Transverse colon (tissue), 4 donors: ENCODE measurements around the gene CEACAM7. TPM values are rescaled to one million over a fixed set of nuclear protein-coding genes. Genes with fewer than 3 reads are reported as not detected.

Experiments used
- DNase-seq: peaks from one replicate; pipeline ENCODE4 v3.0.0-alpha.2; 2019
- H3K27ac ChIP-seq, 4 donors: fragments of 200-600 bp; sonication (generic); 2 replicates each; pipeline ENCODE4 v1.5.1; 2016 to 2018; ENCODE audit warnings: inconsistent platforms in 4 of 4
- H3K27me3 ChIP-seq: fragments of 200-600 bp; sonication (generic); 2 replicates; pipeline ENCODE4 v1.5.1; 2017; ENCODE audit warnings: inconsistent platforms
- H3K36me3 ChIP-seq, 4 donors: fragments of 200-600 bp; sonication (generic); 2 replicates each; pipeline ENCODE4 v1.5.1; 2017 to 2019; ENCODE audit warnings: inconsistent platforms in 4 of 4
- H3K4me1 ChIP-seq, 4 donors: fragments of 200-600 bp; sonication (generic); 2 replicates each; pipeline ENCODE4 v1.5.1; 2017 to 2020; ENCODE audit warnings: inconsistent platforms in 4 of 4
- H3K4me3 ChIP-seq, 4 donors: fragments of 200-600 bp; sonication (generic); 1 replicate in 1 of 4; 2 replicates in 3 of 4; pipeline versions ENCODE4 v1.5.1 to v1.6.1; 2017 to 2019; ENCODE audit warnings: inconsistent platforms in 4 of 4
- H3K9me3 ChIP-seq, 2 donors: fragments of 200-600 bp; sonication (generic); 2 replicates each; pipeline ENCODE4 v1.5.1; 2017 to 2019; ENCODE audit warnings: inconsistent platforms in 2 of 2
- CTCF ChIP-seq, 5 experiments: fragments of 200-600 bp in 3 of 5; fragments of 450-650 bp in 2 of 5; sonication (generic) in 3 of 5; IDR thresholded peaks; 1 replicate in 2 of 5; 2 replicates in 3 of 5; pipeline ENCODE4 v1.5.1; 2016 to 2017; ENCODE audit warnings: antibody characterized with exemption in 5 of 5, inconsistent platforms in 3 of 5, mild to moderate bottlenecking in 2 of 5, moderate library complexity in 1 of 5
- EP300 ChIP-seq: sonication (generic); formaldehyde crosslinking; IDR thresholded peaks from one replicate; pipeline ENCODE4 v1.6.1; 2017; ENCODE audit warnings: antibody characterized with exemption, low read depth
- POLR2A ChIP-seq: fragments of 450-650 bp; IDR thresholded peaks from one replicate; pipeline ENCODE4 v1.6.1; 2016; ENCODE audit warnings: antibody characterized with exemption, mild to moderate bottlenecking, moderate library complexity
- POLR2AphosphoS5 ChIP-seq, 3 donors: sonication (generic); formaldehyde crosslinking; IDR thresholded peaks; one replicate each; pipeline ENCODE4 v1.6.1; 2016; ENCODE audit warnings: antibody characterized with exemption in 3 of 3
- WGBS, 2 donors: methylation state at CpG; one replicate each; pipeline ENCODE4 v1.1.5; 2018; ENCODE audit warnings: low coverage in 1 of 2; 5-methylcytosine and 5-hydroxymethylcytosine counted together
- in situ Hi-C, 4 donors: fragments of 200-750 bp; cut with MboI; loops; one replicate each; pipeline versions ENCODE4 v1.15.0 to v1.15.1; 2017; ENCODE audit warnings: low sequenced_read_pairs in 3 of 4, low pct_ligation_motif_present in 1 of 4, low pct_unique_long_range_greater_than_20kb in 1 of 4
- intact Hi-C: fragments of 100-400 bp; cut with DNase I; formaldehyde crosslinking; loops from one replicate; pipeline ENCODE4 v1.15.1; 2023; ENCODE audit warnings: low total_unique reads
- small RNA-seq, 4 donors: library from RNA; depleted of rRNA; stranded (forward); fragments of <200 nt; gene quantifications; one replicate each; pipeline ENCODE3, GENCODE V24; 2016
- total RNA-seq, 4 donors: library from RNA; depleted of rRNA; stranded (reverse); fragments of >200 nt; gene quantifications; one replicate each; pipeline ENCODE4 v1.1.0, GENCODE V29; 2016

The CEACAM7 gene
- total RNA-seq, 4 donors from 2014 or later, result 26.3 to 2,498 (median 1,946) TPM

DNA sequence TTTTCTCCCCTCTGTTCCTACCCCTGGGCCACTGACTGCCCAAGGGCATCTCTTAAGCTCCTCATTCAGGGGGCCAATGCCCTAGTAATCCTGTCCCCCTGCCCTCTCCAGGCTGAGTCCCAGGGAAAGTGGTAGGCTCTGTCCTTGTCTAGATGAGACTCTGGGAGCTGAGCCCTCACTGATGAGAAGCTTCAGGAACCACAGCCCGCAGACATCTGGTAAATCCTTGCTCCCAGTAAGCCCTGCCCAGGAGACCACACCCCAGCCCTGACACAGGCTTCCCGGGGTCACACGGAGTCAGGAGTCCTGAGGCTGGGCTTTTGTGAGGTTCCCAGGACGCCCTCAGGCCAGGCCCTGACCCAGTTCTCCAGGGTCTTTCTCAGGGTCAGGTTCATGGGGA is 63.1 kb downstream of the CEACAM7 start:
- H3K4me3 ChIP-seq, result no peak overlapping the region
- DNase-seq, result no peak
- in situ Hi-C loops, result no loop called here
- H3K27me3 ChIP-seq, result peaks cover 16% of the 10 kb centered on the region
- H3K36me3 ChIP-seq, result no peaks in the 10 kb centered on the region
- peaks cover 0 to 2% of the 10 kb centered on the region in 2 donors for H3K9me3 ChIP-seq
- TF ChIP-seq POLR2AphosphoS5 (IDR thresholded peaks at IDR 0.05), result no peak
- TF ChIP-seq CTCF (IDR thresholded peaks at IDR 0.05), result no peak
- TF ChIP-seq EP300, result no peak
- no peak for TF ChIP-seq POLR2A
- intact Hi-C loops, result no loop called here
- H3K27ac ChIP-seq, result no peak overlapping the region
- no peaks in the 10 kb centered on the region for H3K4me1 ChIP-seq
- 51% methylated on average over 4 of the region's 4 CpGs; no CpG with 5 or more reads in 1 of the 2 donors for WGBS, 2 donors

GRCh38 chr19:41624515-41624914 is 63.6 kb downstream of the CEACAM7 start:
- Histone ChIP-seq H3K27me3 (peaks cover 14% of the 10 kb centered on the region), H3K27ac (no peak overlapping the region), H3K4me1 (no peaks in the 10 kb centered on the region), H3K36me3 (no peaks in the 10 kb centered on the region), H3K9me3 (no peaks in the 10 kb centered on the region), H3K4me3 (no peak overlapping the region)
- DNase-seq, result no peak
- in situ Hi-C loops (no loop called here), intact Hi-C loops (no loop called here)
- 40 to 64% methylated on average over 1 to 7 of the region's 7 CpGs for WGBS, 2 donors
- TF ChIP-seq CTCF (IDR thresholded peaks at IDR 0.05) (no peak), EP300 (no peak), POLR2A (no peak), POLR2AphosphoS5 (IDR thresholded peaks at IDR 0.05) (no peak)

DNA sequence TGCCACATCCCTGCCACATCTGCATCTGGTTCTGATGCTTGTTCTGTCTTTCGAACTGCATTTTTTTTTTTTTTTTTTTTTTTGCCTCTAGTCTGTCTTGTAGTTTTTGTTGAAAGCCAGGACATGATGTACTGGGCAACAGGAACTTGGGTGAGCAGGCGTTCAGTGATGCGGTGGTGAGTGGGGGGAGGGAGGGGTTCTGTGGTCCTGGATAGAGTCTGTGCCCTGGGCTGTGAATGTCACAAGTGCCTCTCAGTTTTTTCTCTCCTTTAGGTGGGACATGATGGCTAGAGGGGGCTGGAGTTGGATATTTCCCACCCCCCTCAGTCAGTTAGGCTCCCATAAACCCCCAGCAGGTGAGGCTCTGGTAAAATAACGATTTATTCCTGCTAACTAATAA is 64.7 kb downstream of the CEACAM7 start:
- no peaks in the 10 kb centered on the region for H3K36me3 ChIP-seq
- H3K4me3 ChIP-seq, result no peak overlapping the region
- WGBS, 2 donors, result 62 to 67% methylated on average over 1 to 4 of the region's 4 CpGs
- in situ Hi-C loops (no loop called here), intact Hi-C loops (no loop called here)
- no peaks in the 10 kb centered on the region for H3K9me3 ChIP-seq
- H3K4me1 ChIP-seq, result no peaks in the 10 kb centered on the region
- no peak overlapping the region for H3K27ac ChIP-seq
- DNase-seq, result no peak
- TF ChIP-seq POLR2A (no peak), POLR2AphosphoS5 (IDR thresholded peaks at IDR 0.05) (no peak), EP300 (no peak), CTCF (IDR thresholded peaks at IDR 0.05) (no peak)
- H3K27me3 ChIP-seq, result peaks cover 14% of the 10 kb centered on the region

Small RNA genes lying within 50 kb of the gene (small RNA-seq; reads per million reads assigned to genes)
- 0 reads per million in 4 donors for gene AC243960.4

Other genes with a start within 250 kb of the CEACAM7 start
- gene DMAC2, start 248.4 kb downstream of the CEACAM7 start, total RNA-seq, result 10 to 100 TPM; 15.9 to 65.8 (median 50.1) TPM
- gene ERICH4, start 245.1 kb downstream of the CEACAM7 start, total RNA-seq, result not detected
- 1 to 10 TPM in 1 of 4 donors, under 1 TPM in 2, not detected in 1; 0.41 to 1.1 (median 0.95) TPM for gene CEACAM21, start 112.1 kb downstream of the CEACAM7 start, total RNA-seq
- 1 to 10 TPM in 1 of 4 donors, under 1 TPM in 1, not detected in 2; 0.48 to 1.5 TPM for gene CEACAM4, start 61.2 kb downstream of the CEACAM7 start, total RNA-seq
- gene CEACAM5, start 20.4 kb upstream of the CEACAM7 start, total RNA-seq, result 1,000 to 10,000 TPM in 3 of 4 donors, 10 to 100 TPM in 1; 95.5 to 1,964 (median 1,677) TPM
- gene CEACAM6, start 67.3 kb upstream of the CEACAM7 start, total RNA-seq, result 100 to 1,000 TPM in 2 of 4 donors, 10 to 100 TPM in 2; 33.8 to 209 (median 104) TPM
- 1 to 10 TPM in 2 of 4 donors, under 1 TPM in 1, not detected in 1; 0.82 to 2.2 (median 1.6) TPM for gene CEACAM3, start 108.3 kb upstream of the CEACAM7 start, total RNA-seq
- not detected for gene LYPD4, start 156.4 kb upstream of the CEACAM7 start, total RNA-seq
- not detected for gene DMRTC2, start 156.8 kb upstream of the CEACAM7 start, total RNA-seq
- gene RPS19, start 172.0 kb upstream of the CEACAM7 start, total RNA-seq, result 1,000 to 10,000 TPM in 2 of 4 donors, 100 to 1,000 TPM in 2; 595 to 1,336 (median 1,016) TPM
- 10 to 100 TPM in 1 of 4 donors, 1 to 10 TPM in 2, not detected in 1; 2.3 to 33.0 (median 8.2) TPM for gene CD79A, start 189.0 kb upstream of the CEACAM7 start, total RNA-seq
- gene ARHGEF1, start 194.9 kb upstream of the CEACAM7 start, total RNA-seq, result 100 to 1,000 TPM in 2 of 4 donors, 10 to 100 TPM in 2; 64.3 to 215 (median 113) TPM
- 1 to 10 TPM in 2 of 4 donors, under 1 TPM in 2; 0.27 to 1.9 (median 0.95) TPM for gene ERFL, start 240.2 kb upstream of the CEACAM7 start, total RNA-seq